ENCODE measurements around the gene ELMO1. TPM values are rescaled to one million over a fixed set of nuclear protein-coding genes. Genes with fewer than 3 reads are reported as not detected.
A peak's percentile ranks its signal among the peaks of the same experiment; 100 is the strongest.

Gene ELMO1
- total and polyA plus RNA-seq, 10 of the 15 experiments (the other 5 are each of a cell fraction or from before 2014, with no cell fraction given) = 22.6 to 85.9 (median 56.6) TPM

DNA sequence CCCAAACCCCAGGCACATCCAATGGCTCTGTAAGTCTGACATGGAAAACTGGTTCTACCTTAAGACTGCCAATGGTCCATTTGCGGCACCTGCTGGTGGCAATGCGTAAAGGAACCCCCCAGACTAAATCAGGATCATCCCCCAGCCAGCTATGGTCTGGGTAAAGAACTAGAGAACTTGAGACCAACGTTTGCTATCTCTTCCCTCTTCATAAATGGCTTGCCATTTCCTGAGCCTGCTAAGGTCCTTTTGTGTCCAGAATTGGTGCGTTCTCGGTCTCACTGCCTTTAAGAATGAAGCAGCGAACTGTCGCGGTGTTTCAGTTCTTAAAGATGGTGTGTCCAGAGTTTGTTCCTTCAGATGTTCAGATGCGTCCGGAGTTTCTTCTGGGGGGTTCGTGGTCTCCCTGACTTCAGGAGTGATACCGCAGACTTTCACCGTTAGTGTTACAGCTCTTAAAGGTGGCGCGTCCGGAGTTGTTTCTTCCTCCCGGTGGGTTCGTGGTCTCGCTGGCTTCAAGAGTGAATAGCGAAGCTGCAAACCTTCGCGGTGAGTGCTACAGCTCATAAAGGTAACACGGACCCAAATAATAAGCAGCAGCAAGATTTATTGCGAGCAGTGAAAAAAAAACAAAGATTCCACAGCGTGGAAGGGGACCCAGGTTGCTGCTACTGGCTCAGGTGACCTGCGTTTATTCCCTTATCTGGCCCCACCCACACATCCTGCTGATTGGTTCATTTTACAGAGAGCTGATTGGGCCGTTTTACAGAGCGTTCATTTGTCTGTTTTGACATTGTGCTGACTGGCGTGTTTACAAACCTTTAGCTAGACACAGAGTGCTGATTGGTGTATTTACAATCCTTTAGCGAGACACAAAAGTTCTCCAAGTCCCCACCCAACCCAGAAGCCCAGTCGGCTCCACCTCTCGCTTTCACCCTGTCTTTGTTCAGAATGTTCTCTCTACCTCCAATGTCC, 95.4 kb downstream of the ELMO1 start (continued):
- TF ChIP-seq, protein P1, sequence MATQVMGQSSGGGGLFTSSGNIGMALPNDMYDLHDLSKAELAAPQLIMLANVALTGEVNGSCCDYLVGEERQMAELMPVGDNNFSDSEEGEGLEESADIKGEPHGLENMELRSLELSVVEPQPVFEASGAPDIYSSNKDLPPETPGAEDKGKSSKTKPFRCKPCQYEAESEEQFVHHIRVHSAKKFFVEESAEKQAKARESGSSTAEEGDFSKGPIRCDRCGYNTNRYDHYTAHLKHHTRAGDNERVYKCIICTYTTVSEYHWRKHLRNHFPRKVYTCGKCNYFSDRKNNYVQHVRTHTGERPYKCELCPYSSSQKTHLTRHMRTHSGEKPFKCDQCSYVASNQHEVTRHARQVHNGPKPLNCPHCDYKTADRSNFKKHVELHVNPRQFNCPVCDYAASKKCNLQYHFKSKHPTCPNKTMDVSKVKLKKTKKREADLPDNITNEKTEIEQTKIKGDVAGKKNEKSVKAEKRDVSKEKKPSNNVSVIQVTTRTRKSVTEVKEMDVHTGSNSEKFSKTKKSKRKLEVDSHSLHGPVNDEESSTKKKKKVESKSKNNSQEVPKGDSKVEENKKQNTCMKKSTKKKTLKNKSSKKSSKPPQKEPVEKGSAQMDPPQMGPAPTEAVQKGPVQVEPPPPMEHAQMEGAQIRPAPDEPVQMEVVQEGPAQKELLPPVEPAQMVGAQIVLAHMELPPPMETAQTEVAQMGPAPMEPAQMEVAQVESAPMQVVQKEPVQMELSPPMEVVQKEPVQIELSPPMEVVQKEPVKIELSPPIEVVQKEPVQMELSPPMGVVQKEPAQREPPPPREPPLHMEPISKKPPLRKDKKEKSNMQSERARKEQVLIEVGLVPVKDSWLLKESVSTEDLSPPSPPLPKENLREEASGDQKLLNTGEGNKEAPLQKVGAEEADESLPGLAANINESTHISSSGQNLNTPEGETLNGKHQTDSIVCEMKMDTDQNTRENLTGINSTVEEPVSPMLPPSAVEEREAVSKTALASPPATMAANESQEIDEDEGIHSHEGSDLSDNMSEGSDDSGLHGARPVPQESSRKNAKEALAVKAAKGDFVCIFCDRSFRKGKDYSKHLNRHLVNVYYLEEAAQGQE (IDR thresholded peaks at IDR 0.05; ENCODE audit: low read depth, low read length) = no peak
- TF ChIP-seq, protein P2, sequence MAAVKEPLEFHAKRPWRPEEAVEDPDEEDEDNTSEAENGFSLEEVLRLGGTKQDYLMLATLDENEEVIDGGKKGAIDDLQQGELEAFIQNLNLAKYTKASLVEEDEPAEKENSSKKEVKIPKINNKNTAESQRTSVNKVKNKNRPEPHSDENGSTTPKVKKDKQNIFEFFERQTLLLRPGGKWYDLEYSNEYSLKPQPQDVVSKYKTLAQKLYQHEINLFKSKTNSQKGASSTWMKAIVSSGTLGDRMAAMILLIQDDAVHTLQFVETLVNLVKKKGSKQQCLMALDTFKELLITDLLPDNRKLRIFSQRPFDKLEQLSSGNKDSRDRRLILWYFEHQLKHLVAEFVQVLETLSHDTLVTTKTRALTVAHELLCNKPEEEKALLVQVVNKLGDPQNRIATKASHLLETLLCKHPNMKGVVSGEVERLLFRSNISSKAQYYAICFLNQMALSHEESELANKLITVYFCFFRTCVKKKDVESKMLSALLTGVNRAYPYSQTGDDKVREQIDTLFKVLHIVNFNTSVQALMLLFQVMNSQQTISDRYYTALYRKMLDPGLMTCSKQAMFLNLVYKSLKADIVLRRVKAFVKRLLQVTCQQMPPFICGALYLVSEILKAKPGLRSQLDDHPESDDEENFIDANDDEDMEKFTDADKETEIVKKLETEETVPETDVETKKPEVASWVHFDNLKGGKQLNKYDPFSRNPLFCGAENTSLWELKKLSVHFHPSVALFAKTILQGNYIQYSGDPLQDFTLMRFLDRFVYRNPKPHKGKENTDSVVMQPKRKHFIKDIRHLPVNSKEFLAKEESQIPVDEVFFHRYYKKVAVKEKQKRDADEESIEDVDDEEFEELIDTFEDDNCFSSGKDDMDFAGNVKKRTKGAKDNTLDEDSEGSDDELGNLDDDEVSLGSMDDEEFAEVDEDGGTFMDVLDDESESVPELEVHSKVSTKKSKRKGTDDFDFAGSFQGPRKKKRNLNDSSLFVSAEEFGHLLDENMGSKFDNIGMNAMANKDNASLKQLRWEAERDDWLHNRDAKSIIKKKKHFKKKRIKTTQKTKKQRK (IDR thresholded peaks at IDR 0.05; ENCODE audit: low read depth, low read length) = no peak
- TF ChIP-seq ZNF274 (IDR thresholded peaks at IDR 0.05; ENCODE audit: insufficient read depth, insufficient read length) (no peak), MXI1 (IDR thresholded peaks at IDR 0.05; ENCODE audit: low read depth, low read length) (no peak), TBL1XR1 (IDR thresholded peaks at IDR 0.05; ENCODE audit: low read depth, low read length) (no peak), SUPT20H (IDR thresholded peaks at IDR 0.05; ENCODE audit: borderline replicate concordance, control insufficient read depth, low read depth, low read length) (no peak), CREM (IDR thresholded peaks at IDR 0.05; ENCODE audit: low read depth) (no peak), JUNB (IDR thresholded peaks at IDR 0.05) (no peak), CREB1 (IDR thresholded peaks at IDR 0.05; ENCODE audit: low read depth) (no peak), MTA2 (IDR thresholded peaks at IDR 0.05; ENCODE audit: low read depth) (no peak), FOS (IDR thresholded peaks at IDR 0.05; ENCODE audit: borderline replicate concordance, extremely low read depth, insufficient read length) (no peak), BRCA1 (IDR thresholded peaks at IDR 0.05; ENCODE audit: low read depth, low read length) (no peak), STAT3 (IDR thresholded peaks at IDR 0.05; ENCODE audit: low read depth, low read length) (no peak), ZNF622 (IDR thresholded peaks at IDR 0.05) (no peak), ZSCAN29 (IDR thresholded peaks at IDR 0.05) (no peak), IKZF1 (conservative IDR thresholded peaks at IDR 0.05) (0 out of 2 replicates have a peak, but pooled peaks have one; percentile 27)
- TF ChIP-seq, protein P3, sequence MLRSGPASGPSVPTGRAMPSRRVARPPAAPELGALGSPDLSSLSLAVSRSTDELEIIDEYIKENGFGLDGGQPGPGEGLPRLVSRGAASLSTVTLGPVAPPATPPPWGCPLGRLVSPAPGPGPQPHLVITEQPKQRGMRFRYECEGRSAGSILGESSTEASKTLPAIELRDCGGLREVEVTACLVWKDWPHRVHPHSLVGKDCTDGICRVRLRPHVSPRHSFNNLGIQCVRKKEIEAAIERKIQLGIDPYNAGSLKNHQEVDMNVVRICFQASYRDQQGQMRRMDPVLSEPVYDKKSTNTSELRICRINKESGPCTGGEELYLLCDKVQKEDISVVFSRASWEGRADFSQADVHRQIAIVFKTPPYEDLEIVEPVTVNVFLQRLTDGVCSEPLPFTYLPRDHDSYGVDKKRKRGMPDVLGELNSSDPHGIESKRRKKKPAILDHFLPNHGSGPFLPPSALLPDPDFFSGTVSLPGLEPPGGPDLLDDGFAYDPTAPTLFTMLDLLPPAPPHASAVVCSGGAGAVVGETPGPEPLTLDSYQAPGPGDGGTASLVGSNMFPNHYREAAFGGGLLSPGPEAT (IDR thresholded peaks at IDR 0.05; ENCODE audit: low read depth) = peak; percentile 49
- TF ChIP-seq, protein P4, sequence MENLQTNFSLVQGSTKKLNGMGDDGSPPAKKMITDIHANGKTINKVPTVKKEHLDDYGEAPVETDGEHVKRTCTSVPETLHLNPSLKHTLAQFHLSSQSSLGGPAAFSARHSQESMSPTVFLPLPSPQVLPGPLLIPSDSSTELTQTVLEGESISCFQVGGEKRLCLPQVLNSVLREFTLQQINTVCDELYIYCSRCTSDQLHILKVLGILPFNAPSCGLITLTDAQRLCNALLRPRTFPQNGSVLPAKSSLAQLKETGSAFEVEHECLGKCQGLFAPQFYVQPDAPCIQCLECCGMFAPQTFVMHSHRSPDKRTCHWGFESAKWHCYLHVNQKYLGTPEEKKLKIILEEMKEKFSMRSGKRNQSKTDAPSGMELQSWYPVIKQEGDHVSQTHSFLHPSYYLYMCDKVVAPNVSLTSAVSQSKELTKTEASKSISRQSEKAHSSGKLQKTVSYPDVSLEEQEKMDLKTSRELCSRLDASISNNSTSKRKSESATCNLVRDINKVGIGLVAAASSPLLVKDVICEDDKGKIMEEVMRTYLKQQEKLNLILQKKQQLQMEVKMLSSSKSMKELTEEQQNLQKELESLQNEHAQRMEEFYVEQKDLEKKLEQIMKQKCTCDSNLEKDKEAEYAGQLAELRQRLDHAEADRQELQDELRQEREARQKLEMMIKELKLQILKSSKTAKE (IDR thresholded peaks at IDR 0.05; ENCODE audit: low read depth, poor library complexity, severe bottlenecking) = no peak

Measured in GM12878 (cell line).